Endothelial cell of umbilical vein (primary cell): ENCODE results near the gene TBC1D8. TPM values are rescaled to one million over a fixed set of nuclear protein-coding genes. Genes with fewer than 3 reads are reported as not detected.

Experiments
- BruUV-seq: library from RNA; stranded (reverse); fragments of 400-500 nt; replicated peaks from 2 replicates; lab custom pipeline; 2021; lab: Mats Ljungman, UMichigan
- CTCF ChIA-PET: fragments of 300-600, 350-600 bp; sonication (Branson Sonifier 250); formaldehyde crosslinking; loops from one replicate; lab custom pipeline; 2021; ENCODE audit warnings: antibody characterized with exemption, inconsistent platforms; lab: Charles Lee
- POLR2A ChIA-PET: fragments of 300-600, 350-600 bp; sonication (Branson Sonifier 250); formaldehyde crosslinking; loops from one replicate; lab custom pipeline; 2021; ENCODE audit warnings: antibody characterized with exemption, inconsistent platforms; lab: Charles Lee
- DNase-seq: peaks from one replicate; pipeline ENCODE4 v3.0.0-alpha.2; 2011; ENCODE audit warnings: low read depth, low spot score
- FAIRE-seq: peaks from 2 replicates; lab custom pipeline; 2011; peaks lifted over from hg19 to GRCh38; lab: Jason Lieb, UNC
- H2AFZ ChIP-seq: 2 replicates; pipeline ENCODE4 v1.6.0; 2012; ENCODE audit warnings: low read depth, low read length, control low read depth, inconsistent platforms
- H3K27ac ChIP-seq: 2 replicates; pipeline ENCODE4 v1.5.1; 2011; ENCODE audit warnings: low read depth, mild to moderate bottlenecking, control low read depth, low read length, moderate library complexity; ENCODE audit not compliant: insufficient read depth
- H3K27me3 ChIP-seq, 2 experiments: 2 replicates each; pipeline versions ENCODE4 v1.6.0 to v1.6.1; 2011; ENCODE audit warnings: low read length in 2 of 2, mixed read lengths in 1 of 2; ENCODE audit not compliant: control insufficient read depth in 2 of 2, insufficient read depth in 2 of 2
- H3K36me3 ChIP-seq, 2 experiments: 2 replicates in 1 of 2; 3 replicates in 1 of 2; pipeline ENCODE4 v1.5.1; 2011; ENCODE audit warnings: low read length in 2 of 2, mild to moderate bottlenecking in 1 of 2, moderate library complexity in 1 of 2; ENCODE audit not compliant: control insufficient read depth in 2 of 2, insufficient read depth in 2 of 2; ENCODE audit errors: extremely low read depth in 1 of 2
- H3K4me1 ChIP-seq: 3 replicates; pipeline ENCODE4 v1.5.1; 2011; ENCODE audit warnings: mild to moderate bottlenecking, low read length; ENCODE audit not compliant: control insufficient read depth, insufficient read depth; ENCODE audit errors: extremely low read depth
- H3K4me2 ChIP-seq: 2 replicates; pipeline ENCODE4 v1.6.1; 2011; ENCODE audit warnings: low read length, control low read depth, mixed read lengths; ENCODE audit not compliant: insufficient read depth
- H3K4me3 ChIP-seq, 3 experiments: fragments of 200-600 bp in 1 of 3; sonication (generic), shearing (Covaris generic) in 1 of 3; replicated peaks in 1 of 3; 2 replicates each; pipeline ENCODE4 v1.5.1; 2011 to 2016; ENCODE audit warnings: control low read depth in 3 of 3, low read length in 3 of 3, mild to moderate bottlenecking in 2 of 3, inconsistent platforms in 1 of 3, low read depth in 1 of 3, moderate library complexity in 1 of 3; ENCODE audit not compliant: insufficient read depth in 1 of 3
- H3K79me2 ChIP-seq: 2 replicates; pipeline ENCODE4 v1.6.0; 2012; ENCODE audit warnings: low read length, inconsistent platforms; ENCODE audit not compliant: control insufficient read depth, insufficient read depth
- H3K9ac ChIP-seq: replicated peaks from 2 replicates; pipeline ENCODE3; 2011; ENCODE audit warnings: low read length, control low read depth; ENCODE audit not compliant: insufficient read depth; ENCODE audit errors: extremely low read depth
- H3K9me1 ChIP-seq: replicated peaks from 3 replicates; pipeline ENCODE4 v1.6.0; 2011; ENCODE audit warnings: mild to moderate bottlenecking, low read length; ENCODE audit not compliant: control insufficient read depth, insufficient read depth; ENCODE audit errors: extremely low read depth
- H3K9me3 ChIP-seq: replicated peaks from 2 replicates; pipeline ENCODE4 v1.5.1; 2012; ENCODE audit warnings: low read length, inconsistent platforms; ENCODE audit not compliant: control insufficient read depth, insufficient read depth
- H4K20me1 ChIP-seq: replicated peaks from 2 replicates; pipeline ENCODE3; 2011; ENCODE audit warnings: mild to moderate bottlenecking, low read length; ENCODE audit not compliant: control insufficient read depth, insufficient read depth; ENCODE audit errors: extremely low read depth
- CTCF ChIP-seq, 2 donors: IDR thresholded peaks; 1 replicate in 1 of 2; 2 replicates in 1 of 2; pipeline ENCODE4 v1.5.1; 2011; ENCODE audit warnings: low read length in 2 of 2, mild to moderate bottlenecking in 2 of 2, moderate library complexity in 2 of 2, control low read depth in 1 of 2, inconsistent platforms in 1 of 2, low read depth in 1 of 2; ENCODE audit not compliant: insufficient read depth in 1 of 2; ENCODE audit errors: extremely low read depth in 1 of 2
- EZH2 ChIP-seq: IDR thresholded peaks from 2 replicates; pipeline ENCODE4 v1.6.1; 2012; ENCODE audit warnings: borderline replicate concordance, low read depth, mild to moderate bottlenecking, moderate library complexity, low read length, inconsistent platforms; ENCODE audit not compliant: severe bottlenecking
- FOS ChIP-seq: IDR thresholded peaks from 2 replicates; pipeline ENCODE4 v1.6.1; 2011; ENCODE audit warnings: mild to moderate bottlenecking, low read length, moderate library complexity, borderline replicate concordance; ENCODE audit not compliant: insufficient read depth
- GATA2 ChIP-seq: IDR thresholded peaks from 2 replicates; pipeline ENCODE4 v1.7.0; 2011; ENCODE audit warnings: low read depth, mild to moderate bottlenecking, moderate library complexity, mixed read lengths, low read length; ENCODE audit not compliant: insufficient read length, insufficient read depth
- JUN ChIP-seq: IDR thresholded peaks from 2 replicates; pipeline ENCODE4 v1.6.1; 2011; ENCODE audit warnings: borderline replicate concordance, low read depth; ENCODE audit not compliant: insufficient read length, insufficient read depth
- MYC ChIP-seq: IDR thresholded peaks from one replicate; pipeline ENCODE4 v1.6.1; 2011; ENCODE audit warnings: mild to moderate bottlenecking, low read depth, low read length
- POLR2A ChIP-seq: IDR thresholded peaks from 2 replicates; pipeline ENCODE4 v1.6.1; 2012; ENCODE audit warnings: low read depth, mild to moderate bottlenecking, control low read depth, low read length
- POLR2AphosphoS5 ChIP-seq: IDR thresholded peaks from 2 replicates; pipeline ENCODE4 v1.6.1; 2012; ENCODE audit warnings: low read depth, mild to moderate bottlenecking, control low read depth, low read length, moderate library complexity; ENCODE audit not compliant: insufficient read depth
- dilution Hi-C: fragments of 300-500 bp; cut with MboI; formaldehyde crosslinking; loops from one replicate; pipeline ENCODE4 v1.15.0; 2019; ENCODE audit warnings: low sequenced_read_pairs; ENCODE audit not compliant: extremely low pct_ligation_motif_present
- intact Hi-C: fragments of 100-400 bp; cut with micrococcal nuclease; formaldehyde crosslinking; loops from one replicate; pipeline ENCODE4 v1.10.0; 2022
- polyA plus RNA-seq, 4 experiments: library from polyadenylated mRNA; depleted of rRNA in 3 of 4; stranded (reverse) in 3 of 4; unstranded in 1 of 4; fragments of >200 nt; gene quantifications; 2 replicates each; pipeline versions ENCODE4 v1.2.1 to v1.2.3, GENCODE V29; 2011 to 2012; ENCODE audit warnings: missing spikeins in 1 of 4
- total RNA-seq: library from RNA; stranded (reverse); gene quantifications from 2 replicates; pipeline ENCODE4 v1.2.3, GENCODE V29; 2021
- TF ChIP-seq, protein P1 (sequence below): IDR thresholded peaks from 2 replicates; pipeline ENCODE4 v1.6.1; 2011; ENCODE audit not compliant: insufficient read depth, insufficient read length

TBC1D8 gene
- total and polyA plus RNA-seq, 2 donors (not counting 3 experiments of a cell fraction or from before 2014, with no cell fraction given) = 28.5 to 32.1 TPM

GRCh38 chr2:101064125-101064502 lies 87.1 kb downstream of the TBC1D8 start:
- DNase-seq (no peak), FAIRE-seq (no peak)
- Histone ChIP-seq H3K79me2 (peaks cover 36% of the 10 kb centered on the region), H3K9me3 (no peaks in the 10 kb centered on the region), H3K4me3 (no peak overlapping the region), H3K27ac (no peak overlapping the region), H4K20me1 (no peaks in the 10 kb centered on the region), H3K36me3 (no peaks in the 10 kb centered on the region), H3K4me2 (peak overlapping the region; percentile 46), H3K27me3 (no peaks in the 10 kb centered on the region), H3K9me1 (no peaks in the 10 kb centered on the region), H3K9ac (no peak overlapping the region), H3K4me1 (peaks cover 22% of the 10 kb centered on the region), H2AFZ (no peak overlapping the region)
- no TSS peak for BruUV-seq
- ChIA-PET POLR2A (no interaction called here), CTCF (interaction anchor here (1.5 kb wide), 1 partner anchor 27 kb away, joined by 4 read pairs; no protein-coding TSS in a partner anchor)
- no peak for TF ChIP-seq JUN
- TF ChIP-seq CTCF (IDR thresholded peaks at IDR 0.05; ENCODE audit: extremely low read depth in 1 of 2, insufficient read depth in 1 of 2, low read depth in 1 of 2, low read length in 2 of 2) = no peak
- no peak for TF ChIP-seq GATA2
- no peak for TF ChIP-seq FOS
- TF ChIP-seq POLR2A = no peak
- TF ChIP-seq MYC = no peak
- TF ChIP-seq, protein P1, sequence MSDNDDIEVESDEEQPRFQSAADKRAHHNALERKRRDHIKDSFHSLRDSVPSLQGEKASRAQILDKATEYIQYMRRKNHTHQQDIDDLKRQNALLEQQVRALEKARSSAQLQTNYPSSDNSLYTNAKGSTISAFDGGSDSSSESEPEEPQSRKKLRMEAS = no peak
- no peak for TF ChIP-seq POLR2AphosphoS5
- no peak for TF ChIP-seq EZH2
- intact Hi-C loops = loop anchor here (5.0 kb wide), 1 partner anchor 63 kb away; no protein-coding TSS in a partner anchor
- dilution Hi-C loops = loop anchor here (5.0 kb wide), 1 partner anchor 63 kb away; no protein-coding TSS in a partner anchor
